Natural killer cell (primary cell): ENCODE results near the gene SPATA3. TPM values are rescaled to one million over a fixed set of nuclear protein-coding genes. Genes with fewer than 3 reads are reported as not detected.

ENCODE experiments used
- ATAC-seq, 3 donors: fragments of 150-1000 bp in 2 of 3; fragments of 200-7000 bp in 1 of 3; cut with Tn5 transposase; 1 replicate in 1 of 3; 2 replicates in 2 of 3; pipeline ENCODE4 v1.10.0; 2021; ENCODE audit warnings: mild to moderate bottlenecking in 2 of 3, moderate library complexity in 2 of 3
- DNase-seq, 2 donors: peaks; one replicate each; pipeline versions ENCODE4 v3.0.0 to v3.0.0-alpha.2; 2013 to 2021; ENCODE audit warnings: mixed read lengths in 1 of 2
- H3K27ac ChIP-seq: one replicate; pipeline ENCODE4 v1.5.1; 2013; ENCODE audit warnings: mild to moderate bottlenecking, low read length
- H3K27me3 ChIP-seq: one replicate; pipeline ENCODE4 v1.6.1; 2013; ENCODE audit warnings: low read length; ENCODE audit not compliant: control insufficient read depth, insufficient read depth
- H3K36me3 ChIP-seq: one replicate; pipeline ENCODE4 v1.6.1; 2013; ENCODE audit warnings: low read length; ENCODE audit not compliant: control insufficient read depth, insufficient read depth
- H3K4me1 ChIP-seq: one replicate; pipeline ENCODE4 v1.6.1; 2013; ENCODE audit warnings: low read length; ENCODE audit not compliant: control insufficient read depth, insufficient read depth
- H3K4me3 ChIP-seq: one replicate; pipeline ENCODE4 v1.5.1; 2013; ENCODE audit warnings: low read length
- H3K9me3 ChIP-seq: one replicate; pipeline ENCODE4 v1.6.1; 2013; ENCODE audit warnings: low read length; ENCODE audit not compliant: control insufficient read depth, insufficient read depth
- H3K27ac Mint-ChIP-seq, 2 donors: one replicate each; pipeline ENCODE4 v1.8.0; 2022; ENCODE audit warnings: mild to moderate bottlenecking in 2 of 2, mixed read lengths in 2 of 2, moderate library complexity in 1 of 2
- H3K27me3 Mint-ChIP-seq, 2 donors: one replicate each; pipeline ENCODE4 v1.8.0; 2022; ENCODE audit warnings: low read depth in 2 of 2, mixed read lengths in 2 of 2
- H3K36me3 Mint-ChIP-seq: one replicate; pipeline ENCODE4 v1.8.0; 2022; ENCODE audit warnings: mixed read lengths
- H3K4me1 Mint-ChIP-seq, 2 donors: one replicate each; pipeline ENCODE4 v1.8.0; 2022; ENCODE audit warnings: mixed read lengths in 2 of 2
- H3K4me3 Mint-ChIP-seq: one replicate; pipeline ENCODE4 v1.8.0; 2022; ENCODE audit warnings: mild to moderate bottlenecking, moderate library complexity, mixed read lengths
- H3K9me3 Mint-ChIP-seq, 2 donors: one replicate each; pipeline ENCODE4 v1.8.0; 2022; ENCODE audit warnings: mixed read lengths in 2 of 2
- WGBS: methylation state at CpG from one replicate; pipeline ENCODE4 v1.1.7; 2013; ENCODE audit warnings: missing lambda C conversion rate; ENCODE audit not compliant: insufficient coverage; 5-methylcytosine and 5-hydroxymethylcytosine counted together
- intact Hi-C: fragments of 100-400 bp; cut with micrococcal nuclease; formaldehyde crosslinking; loops from one replicate; pipeline ENCODE4 v1.14.2; 2022
- total RNA-seq, 4 donors: library from RNA; stranded (reverse); fragments of 120-200 nt in 1 of 4; gene quantifications; one replicate each; pipeline versions ENCODE4 v1.2.3 to v1.2.4, GENCODE V29; 2013 to 2022
- TF ChIP-seq, protein P1 (sequence below): fragments of 200-600 bp; IDR thresholded peaks from one replicate; pipeline ENCODE4 v1.8.0; 2022; ENCODE audit warnings: antibody characterized with exemption

SPATA3 gene
- total RNA-seq, 3 donors from 2014 or later (not counting 1 experiment from before 2014, with no cell fraction given): not detected

DNA sequence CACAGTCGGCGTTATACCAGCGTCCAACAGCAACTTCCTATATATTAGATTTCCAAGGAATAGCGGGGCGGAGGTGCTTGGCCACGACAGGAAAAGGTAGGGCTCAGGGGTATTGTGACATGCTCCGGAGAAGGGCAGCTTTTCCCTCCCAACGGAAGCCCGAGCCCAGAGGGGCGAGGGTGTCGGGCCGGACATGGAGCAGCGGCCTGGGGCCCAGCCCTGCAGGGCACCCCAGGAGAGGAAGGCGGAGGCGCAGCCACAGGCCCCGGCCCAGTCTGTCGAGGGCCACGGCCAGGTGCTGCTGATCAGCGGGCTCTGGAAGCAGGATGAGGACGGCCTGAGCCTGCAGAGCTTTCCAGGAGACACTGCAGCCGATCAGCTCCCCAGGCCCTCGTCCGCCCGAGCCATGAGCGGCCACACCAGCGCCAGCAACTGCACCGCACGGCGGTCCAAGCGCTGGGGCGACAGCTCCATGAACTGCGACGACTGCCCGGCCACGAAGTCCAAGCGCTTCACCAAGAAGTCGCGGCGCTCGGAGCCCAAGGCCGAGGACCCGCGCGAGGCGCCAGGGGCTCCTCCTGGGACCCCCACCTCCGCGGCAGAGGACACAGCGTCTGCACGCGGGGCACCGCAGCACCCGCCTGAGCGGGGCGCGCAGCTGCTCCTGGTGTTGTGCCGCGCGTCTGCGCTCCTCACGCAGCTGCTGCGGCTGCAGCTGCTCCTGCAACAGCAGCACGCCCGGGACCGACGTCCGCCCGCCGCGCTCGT lies 5.6 kb upstream of the SPATA3 start:
- H3K4me1 ChIP-seq: peaks cover 8% of the 10 kb centered on the region
- H3K27ac Mint-ChIP-seq: no peak overlapping the region
- ATAC-seq: no peak
- H3K36me3 ChIP-seq: no peaks in the 10 kb centered on the region
- 50% methylated on average over 70 of the region's 70 CpGs for WGBS
- intact Hi-C loops: no loop called here
- H3K9me3 Mint-ChIP-seq: no peaks in the 10 kb centered on the region
- peaks cover 10% of the 10 kb centered on the region for H3K27me3 ChIP-seq
- no peaks in the 10 kb centered on the region for H3K36me3 Mint-ChIP-seq
- H3K9me3 ChIP-seq: no peaks in the 10 kb centered on the region
- H3K4me3 ChIP-seq: no peak overlapping the region
- peaks cover 0 to 7% of the 10 kb centered on the region in 2 donors for H3K4me1 Mint-ChIP-seq
- TF ChIP-seq, protein P1, sequence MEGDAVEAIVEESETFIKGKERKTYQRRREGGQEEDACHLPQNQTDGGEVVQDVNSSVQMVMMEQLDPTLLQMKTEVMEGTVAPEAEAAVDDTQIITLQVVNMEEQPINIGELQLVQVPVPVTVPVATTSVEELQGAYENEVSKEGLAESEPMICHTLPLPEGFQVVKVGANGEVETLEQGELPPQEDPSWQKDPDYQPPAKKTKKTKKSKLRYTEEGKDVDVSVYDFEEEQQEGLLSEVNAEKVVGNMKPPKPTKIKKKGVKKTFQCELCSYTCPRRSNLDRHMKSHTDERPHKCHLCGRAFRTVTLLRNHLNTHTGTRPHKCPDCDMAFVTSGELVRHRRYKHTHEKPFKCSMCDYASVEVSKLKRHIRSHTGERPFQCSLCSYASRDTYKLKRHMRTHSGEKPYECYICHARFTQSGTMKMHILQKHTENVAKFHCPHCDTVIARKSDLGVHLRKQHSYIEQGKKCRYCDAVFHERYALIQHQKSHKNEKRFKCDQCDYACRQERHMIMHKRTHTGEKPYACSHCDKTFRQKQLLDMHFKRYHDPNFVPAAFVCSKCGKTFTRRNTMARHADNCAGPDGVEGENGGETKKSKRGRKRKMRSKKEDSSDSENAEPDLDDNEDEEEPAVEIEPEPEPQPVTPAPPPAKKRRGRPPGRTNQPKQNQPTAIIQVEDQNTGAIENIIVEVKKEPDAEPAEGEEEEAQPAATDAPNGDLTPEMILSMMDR: no peak
- peaks cover 51 to 53% of the 10 kb centered on the region in 2 donors for H3K27me3 Mint-ChIP-seq
- DNase-seq: no peak
- H3K4me3 Mint-ChIP-seq: no peak overlapping the region
- H3K27ac ChIP-seq: no peak overlapping the region

DNA sequence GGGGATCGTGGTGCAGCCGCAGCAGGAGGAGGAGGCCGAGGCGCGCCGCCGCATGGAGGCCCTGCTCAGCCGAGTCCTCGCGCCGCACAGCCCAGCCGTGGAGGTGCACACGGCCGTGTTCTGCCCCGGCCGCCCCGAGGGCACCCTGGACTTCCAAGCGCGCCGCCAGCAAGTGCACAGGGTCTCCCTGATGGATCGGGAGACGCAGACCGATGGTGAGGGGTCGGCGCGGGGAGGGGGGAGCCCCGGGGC lies 5.1 kb upstream of the SPATA3 start:
- Mint-ChIP-seq H3K27ac (no peak overlapping the region), H3K36me3 (no peaks in the 10 kb centered on the region), H3K4me3 (no peak overlapping the region), H3K27me3 (peaks cover 51 to 52% of the 10 kb centered on the region in 2 donors), H3K9me3 (no peaks in the 10 kb centered on the region), H3K4me1 (peaks cover 0 to 7% of the 10 kb centered on the region in 2 donors)
- TF ChIP-seq, protein P1: no peak
- ATAC-seq (no peak), DNase-seq (no peak)
- Histone ChIP-seq H3K9me3 (no peaks in the 10 kb centered on the region), H3K36me3 (no peaks in the 10 kb centered on the region), H3K4me3 (no peak overlapping the region), H3K27ac (no peak overlapping the region), H3K27me3 (peaks cover 8% of the 10 kb centered on the region), H3K4me1 (peaks cover 8% of the 10 kb centered on the region)
- intact Hi-C loops: no loop called here
- WGBS: 53% methylated on average over 27 of the region's 27 CpGs

GRCh38 chr2:230991598-230991997 lies 4.3 kb upstream of the SPATA3 start:
- H3K36me3 Mint-ChIP-seq: no peaks in the 10 kb centered on the region

More at GRCh38 chr2:230991598-230991997, 4.3 kb upstream of the SPATA3 start:
- peaks cover 8% of the 10 kb centered on the region for H3K4me1 ChIP-seq
- intact Hi-C loops: no loop called here
- Mint-ChIP-seq H3K9me3 (no peaks in the 10 kb centered on the region), H3K4me1 (peaks cover 0 to 7% of the 10 kb centered on the region in 2 donors), H3K27ac (no peak overlapping the region), H3K27me3 (peaks cover 53 to 55% of the 10 kb centered on the region in 2 donors), H3K4me3 (no peak overlapping the region)
- WGBS: 91% methylated on average over 7 of the region's 7 CpGs
- no peak overlapping the region for H3K27ac ChIP-seq
- peaks cover 12% of the 10 kb centered on the region for H3K27me3 ChIP-seq
- ATAC-seq: no peak
- TF ChIP-seq, protein P1: no peak
- H3K4me3 ChIP-seq: no peak overlapping the region
- H3K9me3 ChIP-seq: no peaks in the 10 kb centered on the region
- H3K36me3 ChIP-seq: no peaks in the 10 kb centered on the region
- DNase-seq: no peak
